ENCODE measurements around the gene AKAP8. TPM values are rescaled to one million over a fixed set of nuclear protein-coding genes. Genes with fewer than 3 reads are reported as not detected.

The AKAP8 gene
- total RNA-seq, 6 experiments from 2014 or later, result 22.8 to 31.2 (median 29.6) TPM

- no peak overlapping the region for H3K27ac Mint-ChIP-seq
- peaks cover 16% of the 10 kb centered on the region for H3K4me1 Mint-ChIP-seq (ENCODE audit: low read depth)
- no peaks in the 10 kb centered on the region; the same call in 1 of the 2 replicates for H3K27me3 Mint-ChIP-seq (ENCODE audit: insufficient read depth)
- peaks cover 20% of the 10 kb centered on the region for H3K36me3 Mint-ChIP-seq (ENCODE audit: low read depth)
- no peak overlapping the region for H3K4me3 Mint-ChIP-seq
- no peak for TF ChIP-seq CTCF (IDR thresholded peaks at IDR 0.05)
- DNase-seq, result no peak
- no peaks in the 10 kb centered on the region for H3K9me3 Mint-ChIP-seq
Measured at GRCh38 chr19:15401397-15401710, 21.8 kb upstream of the AKAP8 start.

GRCh38 chr19:15400521-15401396, 21.2 kb upstream of the AKAP8 start:
- TF ChIP-seq CTCF (IDR thresholded peaks at IDR 0.05), result no peak
- Mint-ChIP-seq H3K4me1 (ENCODE audit: low read depth) (peaks cover 10% of the 10 kb centered on the region), H3K36me3 (ENCODE audit: low read depth) (peaks cover 21% of the 10 kb centered on the region), H3K27ac (no peak overlapping the region), H3K27me3 (ENCODE audit: insufficient read depth) (no peaks in the 10 kb centered on the region; the same call in 1 of the 2 replicates), H3K4me3 (no peak overlapping the region), H3K9me3 (no peaks in the 10 kb centered on the region)
- DNase-seq, result no peak

- TF ChIP-seq CTCF (IDR thresholded peaks at IDR 0.05), result no peak
- Mint-ChIP-seq H3K4me1 (ENCODE audit: low read depth) (peaks cover 6% of the 10 kb centered on the region), H3K9me3 (no peaks in the 10 kb centered on the region), H3K4me3 (no peak overlapping the region), H3K27ac (no peak overlapping the region), H3K27me3 (ENCODE audit: insufficient read depth) (no peaks in the 10 kb centered on the region; the same call in 1 of the 2 replicates), H3K36me3 (ENCODE audit: low read depth) (peaks cover 25% of the 10 kb centered on the region)
- DNase-seq, result no peak
Measured at GRCh38 chr19:15399635-15400034, 20.0 kb upstream of the AKAP8 start.

- Mint-ChIP-seq H3K9me3 (no peaks in the 10 kb centered on the region), H3K4me1 (ENCODE audit: low read depth) (peaks cover 4% of the 10 kb centered on the region), H3K27ac (no peak overlapping the region), H3K27me3 (ENCODE audit: insufficient read depth) (no peaks in the 10 kb centered on the region; the same call in 1 of the 2 replicates), H3K4me3 (no peak overlapping the region), H3K36me3 (ENCODE audit: low read depth) (peaks cover 29% of the 10 kb centered on the region)
- no peak for TF ChIP-seq CTCF (IDR thresholded peaks at IDR 0.05)
- no peak for DNase-seq
Measured at GRCh38 chr19:15399234-15399515, 19.6 kb upstream of the AKAP8 start.

- TF ChIP-seq CTCF (IDR thresholded peaks at IDR 0.05), result no peak
- peaks cover 8% of the 10 kb centered on the region for H3K4me1 Mint-ChIP-seq (ENCODE audit: low read depth)
- H3K4me3 Mint-ChIP-seq, result no peak overlapping the region
- no peaks in the 10 kb centered on the region; the same call in 1 of the 2 replicates for H3K27me3 Mint-ChIP-seq (ENCODE audit: insufficient read depth)
- H3K36me3 Mint-ChIP-seq (ENCODE audit: low read depth), result peaks cover 29% of the 10 kb centered on the region
- no peak for DNase-seq
- H3K9me3 Mint-ChIP-seq, result no peaks in the 10 kb centered on the region
- H3K27ac Mint-ChIP-seq, result no peak overlapping the region
Measured at GRCh38 chr19:15398501-15399233, 19.1 kb upstream of the AKAP8 start.

All from HFFc6 (cell line).